ENCODE results near the gene ZNF284.
A peak's percentile ranks its signal among the peaks of the same experiment; 100 is the strongest.

Gene ZNF284

DNA sequence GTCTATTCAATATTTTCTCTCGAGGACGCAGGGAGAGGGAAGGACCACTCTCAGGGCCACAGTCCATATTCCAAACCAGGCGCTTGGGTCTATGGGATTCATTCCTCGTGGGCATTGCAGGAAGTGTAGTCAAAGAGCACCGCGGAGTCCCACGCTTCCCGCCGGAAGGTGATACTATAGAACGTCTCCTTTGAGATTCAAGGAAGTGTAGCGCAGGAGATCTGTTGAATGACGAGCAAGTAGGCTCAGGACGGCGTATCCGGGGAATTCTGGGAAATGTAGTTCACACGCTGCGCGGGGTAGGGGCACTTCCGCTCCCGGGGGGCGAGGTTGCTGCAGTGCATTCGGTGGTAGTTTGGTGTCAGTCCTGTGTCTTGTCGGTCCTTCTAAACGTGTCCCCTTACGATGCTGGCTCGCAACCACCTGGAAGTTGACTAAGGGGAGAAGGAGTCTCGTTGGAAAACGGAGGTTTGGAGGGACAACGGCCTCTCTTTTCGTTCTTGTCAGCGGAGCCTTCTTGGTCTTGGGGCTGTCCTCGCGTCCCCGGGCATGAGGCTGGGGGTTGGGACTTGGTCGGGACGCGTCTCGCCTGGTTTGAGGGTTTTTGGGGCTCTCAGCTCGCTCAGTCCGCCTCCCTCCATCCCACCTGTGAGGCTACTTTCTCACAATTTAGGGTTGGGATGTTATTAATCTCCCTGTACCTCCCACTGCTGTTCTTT lies at the start of gene ZNF284:
Gene ZNF284 (plus strand): TSS at position 336 of the 719 bp plus-strand sequence. CDS start 4,231 bp downstream, outside the sequence.
- peak; percentile 70 for DNase-seq (ENCODE audit: low read depth)

DNA sequence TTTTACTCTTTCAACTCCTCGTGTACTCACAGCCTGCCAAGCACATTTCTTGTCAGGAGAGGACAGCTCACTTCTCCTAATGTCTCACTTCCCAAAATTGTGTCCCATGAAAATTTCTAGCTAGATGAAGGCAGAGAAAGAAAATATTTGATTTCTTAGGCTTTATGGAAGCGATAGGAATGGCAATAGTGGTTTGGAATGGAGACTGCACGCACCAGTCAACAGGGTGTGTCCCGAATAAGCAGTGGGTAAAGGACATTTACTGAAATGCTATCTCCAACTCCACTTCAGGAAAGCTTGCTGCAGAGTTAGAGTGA lies 47.1 kb upstream of the ZNF284 start:
- DNase-seq (ENCODE audit: low read depth): no peak

DNA sequence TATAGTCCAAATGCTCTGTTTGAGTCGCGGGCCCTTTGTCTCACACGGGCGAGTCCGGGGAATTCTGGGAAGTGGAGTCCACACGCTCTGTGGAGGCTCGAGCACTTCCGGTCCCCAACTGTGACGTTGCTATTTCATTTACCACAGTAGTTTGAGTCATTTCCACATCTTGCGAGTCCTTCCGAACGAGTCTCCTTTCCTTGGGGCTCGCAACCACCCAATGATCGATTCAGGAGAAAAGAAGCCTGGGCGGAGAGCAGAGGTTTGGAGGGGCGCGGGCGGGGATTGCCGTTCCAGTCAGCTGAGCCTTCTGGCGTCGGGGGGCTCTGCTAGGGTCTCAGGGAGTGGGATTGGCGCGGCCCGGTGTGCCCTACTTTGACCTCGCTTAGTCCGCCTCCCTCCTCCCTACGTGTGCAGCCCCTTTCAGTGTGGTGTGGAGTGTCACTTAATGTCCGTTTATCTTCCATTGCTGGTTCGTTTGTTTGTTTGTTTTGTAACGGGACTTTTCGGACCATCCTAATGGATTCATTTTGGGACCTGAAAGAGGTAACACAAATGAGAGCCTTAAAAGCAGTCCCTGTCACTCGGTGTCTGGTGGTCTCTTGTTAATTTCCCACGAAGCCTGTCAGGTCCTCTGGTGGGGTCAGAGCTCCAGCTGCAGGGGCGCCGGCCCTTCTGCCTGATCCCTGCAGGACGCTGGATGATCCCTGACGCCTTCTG lies 46.6 kb upstream of the ZNF284 start, which contains the start of gene ZNF222:
Gene ZNF222 (plus strand): TSS at position 163 of the 720 bp plus-strand sequence. CDS start 58 bp downstream, at position 221.
- peak; percentile 67 for DNase-seq (ENCODE audit: low read depth)

DNA sequence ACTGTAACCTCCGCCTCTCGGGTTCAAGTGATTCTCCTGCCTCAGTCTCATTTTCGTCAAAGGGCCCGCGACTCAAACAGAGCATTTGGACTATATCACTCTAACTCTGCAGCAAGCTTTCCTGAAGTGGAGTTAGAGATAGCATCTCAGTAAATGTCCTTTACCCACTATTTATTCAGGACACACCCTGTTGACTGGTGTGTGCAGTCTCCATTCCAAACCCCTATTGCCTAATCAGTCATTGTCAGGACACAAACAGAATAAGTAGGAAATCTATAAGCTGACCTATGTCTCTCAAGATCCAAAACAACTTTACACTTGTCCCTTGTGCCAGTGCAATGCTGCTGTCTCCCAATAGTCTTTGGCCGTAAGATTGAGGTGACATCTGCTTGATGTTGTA lies 45.3 kb upstream of the ZNF284 start:
- no peak for DNase-seq (ENCODE audit: low read depth)

GRCh38 chr19:44032001-44032610 lies 39.9 kb upstream of the ZNF284 start:
- no peak for DNase-seq (ENCODE audit: low read depth)

GRCh38 chr19:44042147-44042546 lies 29.8 kb upstream of the ZNF284 start:
- no peak for DNase-seq (ENCODE audit: low read depth)

DNA sequence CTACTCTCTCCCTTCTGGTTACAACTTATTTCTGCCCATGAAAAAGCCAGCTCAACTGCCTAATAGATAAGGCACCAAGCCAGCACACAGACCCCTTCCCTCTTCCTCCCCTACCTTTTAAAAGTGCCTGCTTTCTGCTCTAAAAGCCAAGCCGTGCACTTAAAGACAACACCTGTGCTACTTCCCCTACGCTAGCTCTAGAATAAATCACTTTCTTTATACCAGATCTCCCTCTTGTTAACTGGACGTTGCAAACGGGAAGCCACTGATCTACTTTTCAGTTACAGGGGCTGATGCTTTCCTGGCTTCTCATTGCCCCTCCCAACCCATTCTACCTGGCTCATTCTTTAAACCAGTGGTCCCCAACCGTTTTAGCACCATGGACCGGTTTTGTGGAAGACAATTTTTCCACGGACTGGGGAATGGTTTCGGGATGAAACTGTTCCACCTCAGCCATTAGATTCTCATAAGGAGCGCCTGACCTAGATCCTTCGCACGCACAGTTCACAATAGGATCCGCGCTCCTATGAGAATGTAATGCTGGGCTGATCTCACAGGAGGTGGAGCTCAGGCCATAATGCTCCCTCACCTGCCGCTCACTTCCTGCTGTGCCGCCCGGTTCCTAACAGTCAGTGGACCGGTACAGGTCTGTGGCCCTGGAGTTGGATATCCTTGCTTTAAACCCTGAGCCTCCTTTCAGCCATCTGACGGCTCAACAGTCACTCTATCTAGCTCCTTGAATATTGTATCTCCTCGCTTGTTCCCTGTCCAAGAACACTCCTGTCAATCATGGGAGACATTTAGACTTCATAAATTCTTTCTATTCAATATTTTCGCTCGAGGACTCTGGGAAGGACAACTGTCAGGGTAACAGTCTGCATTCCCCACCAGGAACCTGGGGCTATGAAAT lies 21.0 kb upstream of the ZNF284 start:
- DNase-seq (ENCODE audit: low read depth): no peak

DNA sequence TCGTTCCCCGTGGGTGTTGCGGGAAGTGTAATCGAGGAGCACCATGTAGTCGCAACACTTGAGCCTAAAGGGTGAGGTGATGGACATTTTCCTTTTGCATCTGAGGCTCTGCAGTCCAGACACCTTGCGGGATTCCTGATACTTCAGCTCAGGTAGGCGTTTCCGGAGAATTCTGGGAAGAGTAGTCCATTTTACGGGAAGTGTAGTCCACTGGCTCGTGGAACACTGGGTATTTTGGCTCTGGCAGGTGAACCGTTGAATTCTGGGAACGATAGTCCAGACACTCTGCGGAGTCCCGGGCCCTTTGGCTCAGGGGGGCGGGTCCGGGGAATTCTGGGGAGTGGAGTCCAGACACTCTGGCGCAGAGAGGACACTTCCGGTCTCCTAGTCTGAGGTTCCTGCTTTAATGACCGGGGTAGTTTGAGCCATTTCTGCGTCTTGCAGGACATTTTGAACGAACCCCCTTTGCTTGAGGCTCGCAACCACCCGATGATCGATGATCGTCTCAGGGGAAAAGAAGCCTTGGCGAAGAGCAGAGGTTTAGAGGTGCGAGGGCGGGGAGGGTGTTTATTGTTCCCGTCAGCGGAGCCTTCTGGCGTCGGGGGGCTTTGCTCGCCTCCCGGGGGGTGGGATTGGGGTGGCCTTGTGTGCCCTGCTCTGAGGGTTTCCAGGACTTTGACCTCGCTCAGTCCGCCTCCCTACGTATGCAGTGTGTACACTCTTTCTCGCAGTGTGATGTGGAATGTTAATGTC lies 20.1 kb upstream of the ZNF284 start, which contains the start of gene ZNF223:
Gene ZNF223 (plus strand): TSS at position 387 of the 753 bp plus-strand sequence. CDS start 3,141 bp downstream, outside the sequence.
- peak; percentile 50 for DNase-seq (ENCODE audit: low read depth)

DNA sequence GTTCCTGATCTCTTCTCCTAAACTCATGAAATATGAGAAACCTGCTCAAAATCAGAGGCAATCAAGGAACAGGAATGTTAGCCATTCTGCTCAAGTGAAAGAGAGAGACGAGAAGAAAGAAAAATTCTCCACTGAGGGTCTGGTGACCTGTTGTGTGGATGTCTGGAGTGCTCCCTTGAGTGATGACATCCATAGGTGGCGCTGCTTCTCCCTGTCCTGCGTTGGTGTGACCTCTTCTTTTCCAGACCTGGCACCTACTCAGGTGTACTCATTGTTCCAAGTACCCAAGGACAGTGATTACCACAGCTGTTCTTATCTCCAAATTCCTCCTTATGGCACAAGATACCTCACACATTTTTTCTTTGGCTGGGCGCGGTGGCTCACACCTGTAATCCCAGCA lies 16.1 kb upstream of the ZNF284 start:
- DNase-seq (ENCODE audit: low read depth): no peak

DNA sequence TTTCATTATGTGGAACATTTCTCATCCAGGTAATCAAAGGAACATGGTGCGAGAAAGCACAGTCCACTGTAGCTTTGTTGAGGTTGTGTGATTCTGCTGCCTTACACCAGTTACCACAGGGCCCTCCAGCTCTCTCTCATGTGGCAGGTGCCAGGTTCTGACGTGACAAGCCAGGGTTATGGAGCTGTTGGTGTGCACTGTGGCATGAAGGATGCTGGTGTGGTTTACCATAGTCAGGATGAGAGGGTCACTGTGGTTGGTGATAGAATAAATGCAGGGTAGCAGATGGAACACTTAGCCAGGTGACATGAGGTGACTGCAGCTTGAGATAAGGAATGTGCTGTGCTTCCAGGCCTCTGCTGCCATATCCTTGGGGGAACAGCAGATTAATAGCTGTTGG lies 12.7 kb upstream of the ZNF284 start:
- DNase-seq (ENCODE audit: low read depth): no peak

- DNase-seq (ENCODE audit: low read depth): no peak
Measured at GRCh38 chr19:44061038-44061437, 10.9 kb upstream of the ZNF284 start.

DNA sequence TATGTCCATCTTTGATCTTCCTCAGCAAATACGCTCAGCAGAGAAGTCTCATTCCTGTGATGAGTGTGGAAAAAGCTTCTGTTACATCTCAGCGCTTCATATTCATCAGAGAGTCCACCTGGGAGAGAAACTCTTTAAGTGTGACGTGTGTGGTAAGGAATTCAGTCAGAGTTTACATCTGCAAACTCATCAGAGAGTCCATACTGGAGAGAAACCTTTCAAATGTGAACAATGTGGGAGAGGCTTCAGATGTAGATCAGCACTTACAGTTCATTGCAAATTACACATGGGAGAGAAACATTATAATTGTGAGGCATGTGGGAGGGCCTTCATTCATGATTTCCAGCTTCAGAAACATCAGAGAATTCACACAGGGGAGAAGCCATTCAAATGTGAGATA lies 5.7 kb upstream of the ZNF284 start:
- DNase-seq (ENCODE audit: low read depth): no peak

- DNase-seq (ENCODE audit: low read depth): no peak
Measured at GRCh38 chr19:44069415-44069814, 2.5 kb upstream of the ZNF284 start.

DNA sequence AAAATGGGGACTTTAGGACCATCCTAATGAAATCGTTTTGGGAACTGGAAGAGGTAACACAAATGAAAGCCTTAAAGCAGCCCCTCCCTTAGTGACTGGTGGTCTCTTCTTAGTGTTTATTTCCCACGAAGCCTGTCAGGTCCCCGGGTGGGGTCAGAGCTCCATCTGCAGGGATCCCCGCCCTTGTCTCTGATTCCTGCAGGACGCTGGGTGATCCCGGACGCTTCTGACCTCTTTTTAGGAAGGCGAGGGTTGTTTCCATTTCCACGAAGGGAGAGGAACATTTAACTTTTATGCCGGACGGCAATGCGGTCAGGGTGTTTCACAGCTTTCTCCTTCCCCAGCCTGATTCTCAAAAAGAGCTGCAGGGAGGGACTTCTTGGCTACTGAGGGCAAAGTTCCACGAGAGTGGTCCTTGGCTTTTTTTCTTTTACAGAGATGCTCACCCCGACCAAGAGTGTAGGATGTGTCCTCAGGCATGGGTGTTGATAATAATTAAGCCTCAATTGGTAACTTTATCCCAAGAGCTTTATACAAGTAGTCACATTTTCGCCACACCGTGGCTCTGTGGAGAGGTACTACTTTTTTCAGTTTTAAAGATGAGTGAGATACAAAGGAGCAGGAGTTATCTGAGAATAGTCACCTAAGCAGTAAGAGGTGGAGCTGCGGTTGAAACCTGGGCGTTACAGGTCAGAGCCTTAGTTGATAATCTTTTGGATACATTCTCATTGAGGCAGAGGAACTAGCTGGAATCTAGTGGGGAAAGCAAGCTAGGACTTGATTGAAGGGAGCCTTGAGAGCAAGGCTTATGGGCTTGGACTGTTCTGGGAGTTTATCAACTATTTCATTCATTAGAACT lies 813 bp downstream of the ZNF284 start:
- DNase-seq (ENCODE audit: low read depth): no peak

- no peak for DNase-seq (ENCODE audit: low read depth)
Measured at GRCh38 chr19:44076325-44076724, 4.4 kb downstream of the ZNF284 start.

- no peak for DNase-seq (ENCODE audit: low read depth)
Measured at GRCh38 chr19:44092108-44092507, 20.1 kb downstream of the ZNF284 start.

- peak; percentile 69 for DNase-seq (ENCODE audit: low read depth)
Measured at GRCh38 chr19:44093931-44094765, 22.2 kb downstream of the ZNF284 start, which contains the start of gene ZNF224. Gene ZNF224, plus strand, starts transcription at chr19:44094361. Its CDS starts 3,513 bp downstream, at chr19:44097874.

DNA sequence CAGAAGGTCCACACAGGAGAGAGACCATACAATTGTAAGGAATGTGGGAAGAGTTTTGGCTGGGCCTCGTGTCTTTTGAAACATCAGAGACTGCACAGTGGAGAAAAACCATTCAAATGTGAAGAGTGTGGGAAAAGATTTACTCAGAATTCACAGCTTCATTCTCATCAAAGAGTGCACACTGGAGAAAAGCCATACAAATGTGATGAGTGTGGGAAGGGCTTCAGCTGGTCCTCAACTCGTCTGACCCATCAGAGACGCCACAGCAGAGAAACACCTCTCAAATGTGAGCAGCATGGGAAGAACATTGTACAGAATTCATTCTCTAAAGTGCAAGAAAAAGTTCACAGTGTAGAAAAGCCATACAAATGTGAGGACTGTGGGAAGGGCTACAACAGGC lies 35.8 kb downstream of the ZNF284 start:
- no peak for DNase-seq (ENCODE audit: low read depth)

GRCh38 chr19:44109458-44109857 lies 37.5 kb downstream of the ZNF284 start:
- DNase-seq (ENCODE audit: low read depth): no peak

All from stimulated activated CD8-positive, alpha-beta memory T cell treated with anti-CD3 and anti-CD28 coated beads, Interleukin-12 subunit alpha, Interleukin-12 subunit beta, amount 100 ng/mL, for 4 hours (primary cell).